Naive B cell (primary cell): ENCODE data around the gene LIMS3. TPM values are rescaled to one million over a fixed set of nuclear protein-coding genes. Genes with fewer than 3 reads are reported as not detected.
"Not testable (repeated sequence)": the region's sequence is repeated elsewhere in the genome, so short reads cannot be mapped to it uniquely, and the experiment has no call there.

Experiments used
- ATAC-seq, 2 donors: fragments of 150-1000 bp; cut with Tn5 transposase; 2 replicates each; pipeline ENCODE4 v1.10.0; 2021; ENCODE audit warnings: low read depth in 2 of 2, mild to moderate bottlenecking in 2 of 2, moderate library complexity in 2 of 2
- DNase-seq: peaks from one replicate; pipeline ENCODE4 v3.0.0; 2022
- H3K27ac Mint-ChIP-seq, 6 donors: one replicate each; pipeline ENCODE4 v1.8.0; 2020 to 2022; ENCODE audit warnings: mild to moderate bottlenecking in 6 of 6, mixed read lengths in 6 of 6, moderate library complexity in 5 of 6, inconsistent platforms in 2 of 6
- H3K27me3 Mint-ChIP-seq, 3 donors: one replicate each; pipeline ENCODE4 v1.8.0; 2021 to 2022; ENCODE audit warnings: mixed read lengths in 3 of 3, mild to moderate bottlenecking in 1 of 3
- H3K36me3 Mint-ChIP-seq, 2 donors: one replicate each; pipeline ENCODE4 v1.8.0; 2020 to 2022; ENCODE audit warnings: mixed read lengths in 2 of 2, inconsistent platforms in 1 of 2, mild to moderate bottlenecking in 1 of 2
- H3K4me1 Mint-ChIP-seq, 3 donors: one replicate each; pipeline ENCODE4 v1.8.0; 2020 to 2022; ENCODE audit warnings: mixed read lengths in 3 of 3, inconsistent platforms in 1 of 3, mild to moderate bottlenecking in 1 of 3, moderate library complexity in 1 of 3
- H3K4me3 Mint-ChIP-seq, 8 donors: one replicate each; pipeline ENCODE4 v1.8.0; 2020 to 2022; ENCODE audit warnings: mild to moderate bottlenecking in 8 of 8, mixed read lengths in 8 of 8, moderate library complexity in 8 of 8, inconsistent platforms in 2 of 8
- H3K9me3 Mint-ChIP-seq, 7 donors: one replicate each; pipeline ENCODE4 v1.8.0; 2020 to 2022; ENCODE audit warnings: mixed read lengths in 7 of 7, mild to moderate bottlenecking in 5 of 7, inconsistent platforms in 2 of 7, moderate library complexity in 1 of 7
- polyA plus RNA-seq, 6 donors: library from polyadenylated mRNA; unstranded; fragments of 300-500 nt; fragmentation: Illumina TruSeq; gene quantifications; one replicate each; pipeline ENCODE4 v1.2.3, GENCODE V29; 2021; ENCODE audit warnings: low read depth in 6 of 6

The LIMS3 gene
- polyA plus RNA-seq, 6 donors from 2014 or later: 0.27 to 1.3 (median 0.73) TPM; not detected in 2

DNA sequence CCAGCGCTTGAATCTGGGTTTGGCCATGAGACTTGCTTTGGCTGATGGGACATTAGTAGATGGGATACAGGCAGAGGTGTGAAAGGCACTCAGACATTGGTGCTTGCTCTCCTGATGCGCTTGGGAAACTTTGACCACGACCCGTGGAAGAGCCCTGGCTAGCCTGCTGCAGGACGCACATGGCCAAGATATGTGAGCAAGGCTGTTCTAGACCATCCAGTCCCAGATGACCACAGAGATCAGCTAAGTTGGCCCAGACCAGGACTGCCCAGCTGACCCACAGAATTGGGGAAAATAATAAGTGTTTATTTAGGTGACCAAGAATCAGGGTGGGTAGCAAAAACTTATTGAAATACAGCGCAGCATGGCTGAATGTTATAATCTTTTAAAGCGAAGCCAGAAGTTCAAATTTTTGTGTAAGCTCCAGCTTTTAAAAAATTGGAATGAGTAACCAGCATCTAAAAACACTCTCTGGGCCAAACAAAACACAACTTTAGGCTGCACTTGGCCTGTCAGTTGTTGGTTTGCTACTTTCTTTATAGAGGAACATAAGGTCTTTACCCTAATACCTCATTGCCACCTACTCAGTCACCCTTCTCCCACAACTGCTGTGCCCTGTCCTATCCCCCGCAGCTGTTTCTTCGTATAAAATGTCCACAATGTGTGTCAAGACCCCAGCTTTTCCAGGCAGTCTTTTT is 51.8 kb downstream of the LIMS3 start:
- H3K36me3 Mint-ChIP-seq, H3K27me3 Mint-ChIP-seq, H3K9me3 Mint-ChIP-seq, H3K27ac Mint-ChIP-seq, H3K4me1 Mint-ChIP-seq, DNase-seq, ATAC-seq, H3K4me3 Mint-ChIP-seq: not testable (repeated sequence)

DNA sequence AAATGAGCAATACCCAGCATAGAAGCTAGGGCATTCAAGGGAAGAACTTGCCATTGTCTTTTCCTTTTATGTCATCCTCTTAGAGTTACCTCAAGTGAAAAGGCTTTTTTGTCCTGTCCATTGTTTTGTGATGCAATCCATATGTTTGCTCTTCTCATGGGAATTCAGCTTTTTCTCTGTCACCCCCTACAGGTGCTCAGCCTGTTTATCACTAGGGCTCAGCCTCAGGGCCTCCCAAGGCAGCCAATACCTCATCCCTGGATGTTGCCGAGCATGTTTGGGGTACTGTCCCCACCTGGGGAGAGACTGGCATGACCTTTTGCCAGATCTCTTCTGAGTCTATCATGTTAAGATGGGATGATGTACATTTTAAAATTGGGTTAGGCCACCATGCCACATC is 65.5 kb downstream of the LIMS3 start:
- not testable (repeated sequence) for H3K27ac Mint-ChIP-seq, H3K9me3 Mint-ChIP-seq

DNA sequence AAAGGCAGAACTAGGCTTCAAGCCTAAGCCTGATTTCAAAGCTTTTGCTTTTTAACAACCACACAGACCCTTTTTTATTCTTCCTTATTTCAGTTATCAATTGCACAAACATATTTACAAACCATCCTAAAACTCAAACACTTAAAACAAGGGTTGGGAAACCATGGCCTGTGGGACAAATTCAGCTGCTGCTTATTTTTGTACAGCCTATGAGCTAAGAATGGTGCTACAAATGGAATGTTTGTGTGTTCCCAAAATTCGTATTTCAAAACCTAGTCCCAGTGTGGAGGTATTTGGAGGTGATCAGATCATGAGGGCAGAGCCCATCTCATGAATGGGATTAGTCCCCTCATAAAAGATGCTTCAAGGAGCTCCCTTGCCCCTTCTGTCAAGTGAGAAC is 67.0 kb downstream of the LIMS3 start:
- H3K4me3 Mint-ChIP-seq, H3K9me3 Mint-ChIP-seq, H3K4me1 Mint-ChIP-seq, H3K36me3 Mint-ChIP-seq, H3K27me3 Mint-ChIP-seq, ATAC-seq, DNase-seq, H3K27ac Mint-ChIP-seq: not testable (repeated sequence)

More for the DNA sequence above, 65.5 kb downstream of the LIMS3 start:
- not testable (repeated sequence) for H3K4me1 Mint-ChIP-seq, DNase-seq, H3K27me3 Mint-ChIP-seq, H3K4me3 Mint-ChIP-seq, H3K36me3 Mint-ChIP-seq, ATAC-seq

DNA sequence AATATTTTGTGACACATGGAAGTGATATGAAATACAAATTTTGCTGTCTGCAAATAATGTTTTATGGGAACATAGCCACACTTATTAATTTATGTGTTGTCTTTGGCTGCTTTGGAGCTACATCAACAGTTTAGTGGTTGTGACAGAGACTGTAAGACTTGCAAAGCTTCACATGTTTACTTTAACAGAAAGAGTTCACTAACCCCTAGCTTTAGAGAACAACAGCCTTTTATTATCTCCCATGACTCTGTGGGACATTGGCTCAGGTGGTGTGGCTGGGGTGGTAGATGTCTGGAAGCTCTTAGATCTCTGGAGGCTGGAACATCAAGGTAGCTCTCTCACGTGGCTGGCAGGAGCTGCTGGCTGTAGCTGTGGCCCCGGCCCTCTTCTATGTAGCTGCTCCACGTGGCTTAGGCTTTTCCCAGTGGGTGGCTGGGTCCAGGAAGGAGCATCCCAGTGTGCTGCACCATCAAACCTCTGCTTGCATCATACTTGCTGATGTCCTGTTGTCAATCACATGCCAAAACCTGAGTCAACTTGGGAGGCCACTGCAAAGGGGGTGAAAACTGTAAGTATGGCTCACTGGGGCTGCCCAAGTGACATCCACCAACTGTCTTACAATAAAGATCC is 67.7 kb downstream of the LIMS3 start:
- H3K27ac Mint-ChIP-seq, H3K27me3 Mint-ChIP-seq, ATAC-seq, H3K9me3 Mint-ChIP-seq, H3K4me3 Mint-ChIP-seq, H3K36me3 Mint-ChIP-seq, DNase-seq, H3K4me1 Mint-ChIP-seq: not testable (repeated sequence)

DNA sequence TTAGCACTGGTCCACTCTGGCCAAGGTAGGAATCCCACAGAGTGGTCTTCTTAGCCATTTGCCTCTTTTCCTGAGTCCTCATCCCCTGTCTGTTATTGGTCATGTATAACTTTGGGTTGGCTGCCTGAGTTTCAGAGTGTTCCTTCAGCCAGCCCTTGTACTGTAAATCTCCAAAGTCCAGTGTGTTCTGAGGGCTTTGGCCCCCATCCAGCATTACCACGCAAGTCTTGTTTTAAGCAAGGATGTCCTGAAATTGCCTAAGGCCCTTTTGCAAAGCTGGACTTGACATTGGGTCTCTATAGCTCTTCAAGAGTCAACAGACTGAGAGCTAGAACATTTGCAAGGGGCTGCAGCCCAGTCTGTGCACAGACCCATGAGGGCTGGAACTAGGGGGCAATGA is 68.4 kb downstream of the LIMS3 start:
- not testable (repeated sequence) for H3K4me1 Mint-ChIP-seq, H3K4me3 Mint-ChIP-seq, H3K36me3 Mint-ChIP-seq, H3K9me3 Mint-ChIP-seq, DNase-seq, ATAC-seq, H3K27me3 Mint-ChIP-seq, H3K27ac Mint-ChIP-seq

DNA sequence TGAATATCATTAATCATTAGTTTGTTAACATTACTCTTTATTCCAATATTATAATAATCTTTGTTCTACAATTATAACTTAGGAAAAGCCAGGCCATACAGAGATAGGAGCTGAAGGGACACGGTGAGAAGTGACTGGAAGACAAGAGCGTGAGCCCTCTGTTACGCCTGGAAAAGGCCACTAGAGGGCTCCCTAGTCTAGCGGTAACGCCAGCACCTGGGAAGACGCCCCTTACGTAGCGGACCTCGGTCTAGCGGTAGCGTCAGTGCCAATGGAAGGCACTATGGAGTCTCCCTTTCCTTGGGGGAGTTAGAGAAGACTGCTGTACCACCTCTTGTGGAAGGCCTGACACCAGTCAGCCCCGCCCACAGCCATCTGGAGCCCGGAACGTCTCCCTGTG is 71.4 kb downstream of the LIMS3 start:
- not testable (repeated sequence) for H3K27ac Mint-ChIP-seq, H3K4me1 Mint-ChIP-seq, H3K27me3 Mint-ChIP-seq, H3K9me3 Mint-ChIP-seq, H3K4me3 Mint-ChIP-seq, H3K36me3 Mint-ChIP-seq, DNase-seq
- ATAC-seq: peak; percentile 43 to 51

DNA sequence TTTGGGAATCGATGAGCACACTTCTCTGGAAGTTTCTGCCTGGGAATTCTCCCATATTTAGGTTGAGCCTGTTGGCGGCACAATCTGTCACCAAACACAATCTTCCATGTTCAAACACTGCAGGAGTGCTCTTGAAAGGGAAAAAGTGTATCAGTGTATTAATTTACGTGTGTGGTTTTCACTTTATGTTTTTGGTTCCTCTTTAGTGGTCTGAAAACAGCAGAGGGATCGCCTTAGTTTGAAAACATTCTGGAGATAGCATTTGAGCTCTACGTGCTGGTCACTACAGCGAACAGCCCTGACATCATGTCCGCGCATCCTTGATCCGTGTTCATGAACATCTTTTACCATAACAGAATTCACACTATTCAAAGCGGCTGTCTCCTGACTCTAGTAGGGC is 73.2 kb downstream of the LIMS3 start:
- not testable (repeated sequence) for H3K4me3 Mint-ChIP-seq, DNase-seq, ATAC-seq, H3K27ac Mint-ChIP-seq, H3K27me3 Mint-ChIP-seq, H3K9me3 Mint-ChIP-seq, H3K4me1 Mint-ChIP-seq, H3K36me3 Mint-ChIP-seq

Other genes with a start within 250 kb of the LIMS3 start
- gene RGPD5, start 104.4 kb upstream of the LIMS3 start, polyA plus RNA-seq: 10 to 100 TPM in 1 of 6 donors, 1 to 10 TPM in 5; 3.6 to 12.2 (median 4.9) TPM
- not detected for gene MALL, start 217.1 kb downstream of the LIMS3 start, polyA plus RNA-seq